ENCODE data around the gene GPHA2. TPM values are rescaled to one million over a fixed set of nuclear protein-coding genes. Genes with fewer than 3 reads are reported as not detected.
A peak's percentile ranks its signal among the peaks of the same experiment; 100 is the strongest.

The GPHA2 gene
- total and polyA plus RNA-seq, 10 donors = 0.89 to 4.4 (median 1.2) TPM; not detected in 7

DNA sequence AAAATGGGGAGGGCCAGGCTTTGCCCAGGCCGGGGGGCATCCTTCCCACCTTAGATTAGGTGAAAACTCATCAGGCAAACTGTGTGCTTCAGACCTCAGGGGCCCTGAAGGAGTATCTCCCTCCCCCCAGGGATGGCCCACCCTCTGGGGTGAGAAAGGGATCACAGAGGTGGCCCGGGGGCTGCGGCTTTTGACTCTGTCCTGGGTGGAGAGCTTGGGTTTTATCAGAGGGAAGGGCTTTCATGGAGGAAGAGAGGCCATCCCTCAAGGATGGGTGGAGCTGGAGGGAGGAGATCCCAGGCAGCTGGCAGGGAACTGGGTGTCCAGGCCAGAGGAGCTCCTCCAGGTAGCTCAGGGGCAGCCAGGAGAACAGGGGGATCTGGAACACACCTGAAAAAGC is 14.3 kb downstream of the GPHA2 start:
- Histone ChIP-seq H3K4me3 (no peak overlapping the region), H3K27ac (no peak overlapping the region), H3K9me3 (no peaks in the 10 kb centered on the region), H3K4me1 (peaks cover 17 to 56% (median 45%) of the 10 kb centered on the region in 6 donors), H3K27me3 (replicated peaks in 1 of 7) (no peaks in the 10 kb centered on the region), H3K36me3 (peaks cover 0 to 2% (median 0%) of the 10 kb centered on the region in 6 donors)
- peak; percentile 60 for DNase-seq
- 58 to 91% (median 60%) methylated on average over 2 to 3 of the region's 3 CpGs for WGBS, 5 donors
- intact Hi-C loops (cut with DNase I; ENCODE audit: low total_unique reads) = no loop called here
- TF ChIP-seq, protein P1, sequence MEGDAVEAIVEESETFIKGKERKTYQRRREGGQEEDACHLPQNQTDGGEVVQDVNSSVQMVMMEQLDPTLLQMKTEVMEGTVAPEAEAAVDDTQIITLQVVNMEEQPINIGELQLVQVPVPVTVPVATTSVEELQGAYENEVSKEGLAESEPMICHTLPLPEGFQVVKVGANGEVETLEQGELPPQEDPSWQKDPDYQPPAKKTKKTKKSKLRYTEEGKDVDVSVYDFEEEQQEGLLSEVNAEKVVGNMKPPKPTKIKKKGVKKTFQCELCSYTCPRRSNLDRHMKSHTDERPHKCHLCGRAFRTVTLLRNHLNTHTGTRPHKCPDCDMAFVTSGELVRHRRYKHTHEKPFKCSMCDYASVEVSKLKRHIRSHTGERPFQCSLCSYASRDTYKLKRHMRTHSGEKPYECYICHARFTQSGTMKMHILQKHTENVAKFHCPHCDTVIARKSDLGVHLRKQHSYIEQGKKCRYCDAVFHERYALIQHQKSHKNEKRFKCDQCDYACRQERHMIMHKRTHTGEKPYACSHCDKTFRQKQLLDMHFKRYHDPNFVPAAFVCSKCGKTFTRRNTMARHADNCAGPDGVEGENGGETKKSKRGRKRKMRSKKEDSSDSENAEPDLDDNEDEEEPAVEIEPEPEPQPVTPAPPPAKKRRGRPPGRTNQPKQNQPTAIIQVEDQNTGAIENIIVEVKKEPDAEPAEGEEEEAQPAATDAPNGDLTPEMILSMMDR (IDR thresholded peaks at IDR 0.05 in 8 of 11, conservative IDR thresholded peaks at IDR 0.05 in 3 of 11) = no peak
- TF ChIP-seq POLR2A (IDR thresholded peaks at IDR 0.05) (no peak), POLR2AphosphoS5 (IDR thresholded peaks at IDR 0.05) (no peak)

- H3K27me3 ChIP-seq (replicated peaks in 1 of 7) = no peaks in the 10 kb centered on the region
- TF ChIP-seq POLR2AphosphoS5 (IDR thresholded peaks at IDR 0.05) (no peak), POLR2A (IDR thresholded peaks at IDR 0.05) (no peak)
- TF ChIP-seq, protein P1 (IDR thresholded peaks at IDR 0.05 in 8 of 11, conservative IDR thresholded peaks at IDR 0.05 in 3 of 11) = no peak
- H3K9me3 ChIP-seq = no peaks in the 10 kb centered on the region
- WGBS, 5 donors = 73 to 92% (median 79%) methylated on average over 2 of the region's 2 CpGs
- peaks cover 23 to 56% (median 45%) of the 10 kb centered on the region in 6 donors for H3K4me1 ChIP-seq
- no peak for DNase-seq
- no peaks in the 10 kb centered on the region for H3K36me3 ChIP-seq
- intact Hi-C loops (cut with DNase I; ENCODE audit: low total_unique reads) = no loop called here
- H3K27ac ChIP-seq = no peak overlapping the region
- H3K4me3 ChIP-seq = no peak overlapping the region
These were observed 15.6 kb downstream of the GPHA2 start for GRCh38 chr11:64920124-64920523.

GRCh38 chr11:64919627-64920026 is 16.1 kb downstream of the GPHA2 start:
- no peak overlapping the region for H3K27ac ChIP-seq

DNA sequence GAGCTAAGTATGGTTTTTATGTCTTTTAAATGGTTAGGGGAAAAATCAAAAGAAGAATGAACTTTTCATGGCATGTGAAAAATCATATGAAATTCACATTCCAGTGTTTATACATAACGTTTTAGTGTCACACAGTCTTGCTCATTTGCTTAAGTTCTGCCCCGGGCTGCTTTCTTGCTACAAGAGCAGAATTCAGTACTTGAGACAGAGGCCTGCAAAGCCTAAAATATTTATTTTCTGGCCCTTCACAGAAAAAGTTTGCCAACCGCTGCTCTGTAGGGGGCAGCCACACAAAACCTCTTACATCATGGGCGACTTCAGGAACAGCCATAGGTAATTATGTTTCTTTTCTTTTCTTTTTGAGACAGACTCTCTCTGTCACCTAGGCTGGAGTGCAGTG is 17.7 kb downstream of the GPHA2 start:
- no peaks in the 10 kb centered on the region for H3K27me3 ChIP-seq (replicated peaks in 1 of 7)
- no peak for DNase-seq
- intact Hi-C loops (cut with DNase I; ENCODE audit: low total_unique reads) = no loop called here
- H3K4me1 ChIP-seq = peaks cover 15 to 49% (median 31%) of the 10 kb centered on the region in 6 donors
- no peaks in the 10 kb centered on the region for H3K9me3 ChIP-seq
- peak overlapping the region in 6 of 8 donors; percentile 38 to 94 (median 82) for H3K4me3 ChIP-seq
- peaks cover 0 to 19% (median 13%) of the 10 kb centered on the region in 6 donors for H3K36me3 ChIP-seq
- 14 to 30% (median 20%) methylated on average over 4 of the region's 4 CpGs for WGBS, 5 donors
- TF ChIP-seq POLR2AphosphoS5 (IDR thresholded peaks at IDR 0.05) = no peak
- TF ChIP-seq, protein P1 (IDR thresholded peaks at IDR 0.05 in 8 of 11, conservative IDR thresholded peaks at IDR 0.05 in 3 of 11) = peak in 2 of 11 experiments; percentile 15 to 23
- peak overlapping the region; percentile 64 to 95 (median 84) for H3K27ac ChIP-seq

More at GRCh38 chr11:64919627-64920026, 16.1 kb downstream of the GPHA2 start:
- intact Hi-C loops (cut with DNase I; ENCODE audit: low total_unique reads) = no loop called here
- Histone ChIP-seq H3K36me3 (peaks cover 0 to 2% (median 0%) of the 10 kb centered on the region in 6 donors), H3K4me3 (no peak overlapping the region), H3K27me3 (replicated peaks in 1 of 7) (no peaks in the 10 kb centered on the region), H3K9me3 (no peaks in the 10 kb centered on the region), H3K4me1 (peaks cover 23 to 56% (median 43%) of the 10 kb centered on the region in 6 donors)
- TF ChIP-seq, protein P1 (IDR thresholded peaks at IDR 0.05 in 8 of 11, conservative IDR thresholded peaks at IDR 0.05 in 3 of 11) = no peak
- TF ChIP-seq POLR2AphosphoS5 (IDR thresholded peaks at IDR 0.05) = no peak
- WGBS, 5 donors = 89 to 93% (median 92%) methylated on average over 8 of the region's 8 CpGs
- no peak for DNase-seq
